ENCODE measurements around the gene TAB2. TPM values are rescaled to one million over a fixed set of nuclear protein-coding genes. Genes with fewer than 3 reads are reported as not detected.

The TAB2 gene
- total RNA-seq, 1 experiment from 2014 or later: 45.8 TPM

- Histone ChIP-seq H3K4me1 (replicated peaks; ENCODE audit: insufficient read depth) (no peaks in the 10 kb centered on the region), H2AFZ (no peak overlapping the region), H3K9me3 (ENCODE audit: insufficient read depth, low read depth) (no peaks in the 10 kb centered on the region), H3K79me2 (ENCODE audit: low read depth) (no peaks in the 10 kb centered on the region), H3K9me2 (ENCODE audit: insufficient read depth) (no peaks in the 10 kb centered on the region), H3K36me3 (ENCODE audit: low read depth) (no peaks in the 10 kb centered on the region), H3F3A (ENCODE audit: insufficient read depth, low read depth) (no peaks in the 10 kb centered on the region), H4K20me1 (ENCODE audit: insufficient read depth) (no peaks in the 10 kb centered on the region), H3K4me2 (no peak overlapping the region), H3K4me3 (no peak overlapping the region), H3K27ac (no peak overlapping the region), H3K27me3 (ENCODE audit: insufficient read depth, low read depth) (no peaks in the 10 kb centered on the region)
- ChIA-PET CTCF (no interaction called here), POLR2A (ENCODE audit: unreplicated experiment) (no interaction called here)
- DNase-seq: no peak
- intact Hi-C loops (cut with micrococcal nuclease; ENCODE audit: unreplicated experiment): no loop called here
- no TSS peak for BruUV-seq (replicated peaks)
- no peak for TF ChIP-seq EZH2 (IDR thresholded peaks at IDR 0.05; ENCODE audit: low read depth)
- TF ChIP-seq, protein P1, sequence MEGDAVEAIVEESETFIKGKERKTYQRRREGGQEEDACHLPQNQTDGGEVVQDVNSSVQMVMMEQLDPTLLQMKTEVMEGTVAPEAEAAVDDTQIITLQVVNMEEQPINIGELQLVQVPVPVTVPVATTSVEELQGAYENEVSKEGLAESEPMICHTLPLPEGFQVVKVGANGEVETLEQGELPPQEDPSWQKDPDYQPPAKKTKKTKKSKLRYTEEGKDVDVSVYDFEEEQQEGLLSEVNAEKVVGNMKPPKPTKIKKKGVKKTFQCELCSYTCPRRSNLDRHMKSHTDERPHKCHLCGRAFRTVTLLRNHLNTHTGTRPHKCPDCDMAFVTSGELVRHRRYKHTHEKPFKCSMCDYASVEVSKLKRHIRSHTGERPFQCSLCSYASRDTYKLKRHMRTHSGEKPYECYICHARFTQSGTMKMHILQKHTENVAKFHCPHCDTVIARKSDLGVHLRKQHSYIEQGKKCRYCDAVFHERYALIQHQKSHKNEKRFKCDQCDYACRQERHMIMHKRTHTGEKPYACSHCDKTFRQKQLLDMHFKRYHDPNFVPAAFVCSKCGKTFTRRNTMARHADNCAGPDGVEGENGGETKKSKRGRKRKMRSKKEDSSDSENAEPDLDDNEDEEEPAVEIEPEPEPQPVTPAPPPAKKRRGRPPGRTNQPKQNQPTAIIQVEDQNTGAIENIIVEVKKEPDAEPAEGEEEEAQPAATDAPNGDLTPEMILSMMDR (conservative IDR thresholded peaks at IDR 0.05): no peak
Observed at GRCh38 chr6:149425754-149426153, 108.2 kb downstream of the TAB2 start.

- CTCF ChIA-PET: no interaction called here
- intact Hi-C loops (cut with micrococcal nuclease; ENCODE audit: unreplicated experiment): no loop called here
- H3K4me3 ChIP-seq: no peak overlapping the region
- H3K9me2 ChIP-seq (ENCODE audit: insufficient read depth): no peaks in the 10 kb centered on the region
- no peaks in the 10 kb centered on the region for H3K36me3 ChIP-seq (ENCODE audit: low read depth)
- no peak overlapping the region for H3K4me2 ChIP-seq
- H2AFZ ChIP-seq: no peak overlapping the region
- H3K27ac ChIP-seq: no peak overlapping the region
- H3K4me1 ChIP-seq (replicated peaks; ENCODE audit: insufficient read depth): no peaks in the 10 kb centered on the region; the same call in 1 of the 2 replicates
- no peaks in the 10 kb centered on the region for H3K27me3 ChIP-seq (ENCODE audit: insufficient read depth, low read depth)
- H3K9me3 ChIP-seq (ENCODE audit: insufficient read depth, low read depth): no peaks in the 10 kb centered on the region
- no peak for TF ChIP-seq EZH2 (IDR thresholded peaks at IDR 0.05; ENCODE audit: low read depth)
- TF ChIP-seq, protein P1 (conservative IDR thresholded peaks at IDR 0.05): no peak
- no peaks in the 10 kb centered on the region for H3F3A ChIP-seq (ENCODE audit: insufficient read depth, low read depth)
- DNase-seq: no peak
- H3K79me2 ChIP-seq (ENCODE audit: low read depth): no peaks in the 10 kb centered on the region
- BruUV-seq (replicated peaks): no TSS peak
- POLR2A ChIA-PET (ENCODE audit: unreplicated experiment): no interaction called here
- no peaks in the 10 kb centered on the region for H4K20me1 ChIP-seq (ENCODE audit: insufficient read depth)
Observed at GRCh38 chr6:149428606-149429005, 111.1 kb downstream of the TAB2 start.

- H4K20me1 ChIP-seq (ENCODE audit: insufficient read depth): no peaks in the 10 kb centered on the region
- no peak overlapping the region for H2AFZ ChIP-seq
- H3K36me3 ChIP-seq (ENCODE audit: low read depth): no peaks in the 10 kb centered on the region
- H3K9me3 ChIP-seq (ENCODE audit: insufficient read depth, low read depth): no peaks in the 10 kb centered on the region
- no peaks in the 10 kb centered on the region; the same call in 1 of the 2 replicates for H3K4me1 ChIP-seq (replicated peaks; ENCODE audit: insufficient read depth)
- no peaks in the 10 kb centered on the region for H3K27me3 ChIP-seq (ENCODE audit: insufficient read depth, low read depth)
- H3K9me2 ChIP-seq (ENCODE audit: insufficient read depth): no peaks in the 10 kb centered on the region
- DNase-seq: no peak
- intact Hi-C loops (cut with micrococcal nuclease; ENCODE audit: unreplicated experiment): loop anchor here (2.0 to 10.0 kb wide), 4 partner anchors 68 to 195 kb away; partner anchors contain the start of gene TAB2
- H3K4me3 ChIP-seq: no peak overlapping the region
- CTCF ChIA-PET: no interaction called here
- H3F3A ChIP-seq (ENCODE audit: insufficient read depth, low read depth): no peaks in the 10 kb centered on the region
- TF ChIP-seq, protein P1 (conservative IDR thresholded peaks at IDR 0.05): no peak
- TF ChIP-seq EZH2 (IDR thresholded peaks at IDR 0.05; ENCODE audit: low read depth): no peak
- no peak overlapping the region for H3K27ac ChIP-seq
- H3K4me2 ChIP-seq: no peak overlapping the region
- no peaks in the 10 kb centered on the region for H3K79me2 ChIP-seq (ENCODE audit: low read depth)
- POLR2A ChIA-PET (ENCODE audit: unreplicated experiment): no interaction called here
- BruUV-seq (replicated peaks): no TSS peak
Observed at GRCh38 chr6:149429427-149430360, 112.2 kb downstream of the TAB2 start.

All from PC-9 (cell line).